G401 (cell line): ENCODE results near the gene NRG2. TPM values are rescaled to one million over a fixed set of nuclear protein-coding genes. Genes with fewer than 3 reads are reported as not detected.

Experiments
- DNase-seq: peaks from one replicate; pipeline ENCODE4 v3.0.0-alpha.2; 2015; ENCODE audit warnings: low spot score
- in situ Hi-C: cut with HindIII; loops from 2 replicates; pipeline ENCODE4 v1.10.0; 2016; ENCODE audit warnings: low sequenced_read_pairs, mixed read lengths
- total RNA-seq: library from RNA; depleted of rRNA; stranded (reverse); fragments of >200 nt; shearing (Covaris generic); gene quantifications from 2 replicates; pipeline ENCODE4 v1.2.3, GENCODE V29; 2014

NRG2 gene
- total RNA-seq, 1 experiment from 2014 or later, result 1.5 TPM

- in situ Hi-C loops, result loop anchor here (5.0 kb wide), 1 partner anchor 66 kb away; no protein-coding TSS in a partner anchor
Observed at GRCh38 chr5:139838381-139839197, 204.5 kb downstream of the NRG2 start.

GRCh38 chr5:139837711-139838380 is 205.3 kb downstream of the NRG2 start:
- in situ Hi-C loops, result loop anchor here (5.0 kb wide), 1 partner anchor 66 kb away; no protein-coding TSS in a partner anchor
- DNase-seq, result no peak

More at GRCh38 chr5:139838381-139839197, 204.5 kb downstream of the NRG2 start:
- DNase-seq, result no peak

GRCh38 chr5:139836469-139837208 is 206.5 kb downstream of the NRG2 start:
- in situ Hi-C loops, result loop anchor here (5.0 kb wide), 1 partner anchor 64 kb away; no protein-coding TSS in a partner anchor

GRCh38 chr5:139835656-139836055 is 207.4 kb downstream of the NRG2 start:
- in situ Hi-C loops, result loop anchor here (5.0 kb wide), 1 partner anchor 63 kb away; no protein-coding TSS in a partner anchor
- no peak for DNase-seq

More at GRCh38 chr5:139836469-139837208, 206.5 kb downstream of the NRG2 start:
- no peak for DNase-seq

DNA sequence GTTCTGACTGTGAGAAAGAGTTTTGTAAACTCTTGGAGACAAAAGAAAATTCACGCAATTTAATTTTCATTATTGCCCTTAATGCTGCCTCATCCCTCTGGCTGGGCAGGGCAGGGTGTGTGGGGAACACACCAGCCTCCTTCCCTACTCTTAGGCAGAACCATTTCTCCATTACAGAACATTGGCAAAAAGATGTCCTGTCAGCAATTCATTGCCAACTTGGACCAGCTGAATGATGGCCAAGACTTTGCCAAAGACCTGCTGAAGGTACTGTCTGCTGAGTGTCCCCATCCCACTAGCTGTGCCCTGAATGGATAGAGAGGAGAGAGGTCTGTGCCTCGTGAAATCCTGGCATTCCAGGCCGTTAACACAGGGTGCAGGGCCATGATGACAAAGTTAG is 209.6 kb downstream of the NRG2 start:
- in situ Hi-C loops, result no loop called here
- no peak for DNase-seq

DNA sequence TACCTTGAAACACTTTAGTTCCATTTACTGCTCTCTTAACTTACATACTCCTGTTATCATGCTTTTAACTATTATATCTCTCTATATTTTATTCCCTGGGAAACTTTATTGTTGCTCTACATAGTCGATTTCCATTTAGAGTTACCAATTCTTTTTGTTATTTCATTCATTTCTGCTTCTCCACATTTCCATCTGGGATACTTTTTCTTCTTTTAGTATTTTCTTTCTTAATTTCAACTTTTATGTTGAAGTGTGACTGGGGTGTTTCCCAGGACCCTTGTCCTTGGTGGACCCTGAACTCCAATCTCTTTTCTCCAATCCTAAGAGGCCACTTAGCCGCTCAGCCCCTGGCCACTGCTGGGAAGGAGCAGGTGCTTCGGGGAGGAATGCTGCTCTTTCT is 211.5 kb downstream of the NRG2 start:
- in situ Hi-C loops, result no loop called here
- DNase-seq, result no peak

DNA sequence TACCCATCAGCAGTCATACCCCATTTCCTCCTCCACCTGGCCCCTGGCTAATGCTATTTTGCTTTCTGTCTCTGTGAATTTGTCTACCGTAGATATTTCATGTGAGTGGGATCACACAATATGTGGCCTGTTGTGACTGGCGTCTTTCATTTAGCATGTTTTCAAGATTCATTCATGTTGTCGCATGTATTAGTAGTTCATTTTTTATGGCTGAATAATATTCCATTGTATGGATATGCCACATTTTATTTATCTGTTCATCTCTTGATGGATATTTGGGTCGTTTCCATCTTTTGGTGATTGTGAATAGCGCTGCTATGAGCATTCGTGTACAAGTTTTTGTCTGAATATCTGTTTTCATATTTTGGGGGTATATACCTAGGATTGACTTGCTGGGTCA is 213.6 kb downstream of the NRG2 start:
- in situ Hi-C loops, result no loop called here
- no peak for DNase-seq

DNA sequence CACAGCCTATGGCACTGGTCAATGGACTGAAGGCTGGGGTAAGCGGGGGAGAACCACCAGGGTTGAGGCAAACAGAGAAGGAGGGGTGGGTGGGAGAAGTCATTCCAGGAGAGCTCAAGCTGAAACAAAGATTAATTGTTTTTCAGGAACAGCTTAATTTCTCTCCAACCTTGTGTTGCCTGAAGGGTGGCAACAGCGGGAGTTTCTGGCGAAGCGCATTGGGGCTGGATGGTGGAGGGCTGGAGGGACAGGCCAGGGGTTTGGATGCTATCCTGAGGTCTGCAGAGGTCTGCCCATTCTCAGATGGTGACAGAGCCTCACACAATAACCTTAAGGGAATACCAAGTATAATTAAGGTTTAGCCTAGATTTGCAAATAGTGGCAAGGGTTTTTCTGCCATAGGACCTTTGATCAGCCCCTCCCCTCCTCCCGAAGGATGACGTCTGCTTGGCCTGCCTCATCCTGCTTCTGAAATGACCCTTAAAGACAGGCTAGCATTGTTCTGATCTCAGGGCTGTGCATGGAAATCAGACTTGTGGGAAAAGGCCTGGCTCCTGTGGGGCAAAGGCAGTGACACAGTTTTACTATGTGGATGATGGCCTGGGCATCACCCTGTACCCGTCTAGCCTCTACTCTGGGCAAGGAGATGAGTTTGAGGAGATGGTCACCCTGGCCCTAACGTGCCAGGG is 214.7 kb downstream of the NRG2 start:
- DNase-seq, result no peak
- in situ Hi-C loops, result no loop called here

DNA sequence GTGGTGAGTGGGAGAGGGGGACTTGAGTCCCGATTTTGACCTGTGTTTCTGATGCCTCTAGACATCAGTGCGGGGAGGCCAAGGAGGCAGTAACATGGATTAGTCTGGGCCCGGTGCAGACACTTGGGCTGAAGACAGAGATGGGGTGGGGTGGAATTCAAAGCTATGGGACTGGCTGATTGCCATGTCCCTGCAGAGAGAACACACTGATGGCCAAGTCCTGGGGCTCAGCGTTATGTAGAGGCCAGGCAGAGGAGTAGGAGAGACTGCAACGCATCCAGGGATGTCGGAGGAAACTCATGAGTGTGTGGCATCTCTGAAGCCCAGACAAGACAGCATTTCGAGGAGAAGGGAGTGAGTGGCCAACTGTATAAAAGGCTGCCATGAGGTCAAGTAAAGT is 217.4 kb downstream of the NRG2 start:
- in situ Hi-C loops, result no loop called here
- DNase-seq, result peak; percentile 38

DNA sequence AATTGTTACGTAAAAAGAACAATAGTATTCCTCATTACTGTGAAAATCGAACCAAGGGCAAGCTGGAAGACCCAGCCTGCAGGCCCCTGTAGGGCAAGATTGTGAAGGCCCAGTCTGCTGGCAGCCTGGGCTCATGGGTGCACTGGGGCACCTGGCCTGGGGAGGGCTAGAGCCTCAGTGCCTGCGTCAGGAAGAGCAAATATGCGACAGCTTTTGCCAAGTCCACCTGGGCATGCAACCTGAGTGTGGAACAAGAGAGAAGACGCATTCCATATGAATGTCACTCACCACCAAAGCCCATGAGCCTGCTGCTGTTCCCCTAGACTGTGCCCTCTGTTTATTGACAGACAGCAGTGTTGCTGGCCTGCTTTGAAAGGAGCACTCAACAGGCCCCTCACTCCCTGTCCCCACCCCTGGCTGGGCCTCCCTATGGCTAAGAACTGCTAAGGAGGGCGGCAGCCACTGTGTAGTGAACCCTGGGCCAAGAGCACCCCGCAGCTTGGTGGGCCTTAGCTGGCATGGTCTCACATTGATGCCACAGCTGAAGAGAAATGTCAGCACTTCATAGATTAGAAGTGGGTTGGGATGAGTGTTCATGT is 219.2 kb downstream of the NRG2 start:
- in situ Hi-C loops, result no loop called here
- DNase-seq, result no peak

DNA sequence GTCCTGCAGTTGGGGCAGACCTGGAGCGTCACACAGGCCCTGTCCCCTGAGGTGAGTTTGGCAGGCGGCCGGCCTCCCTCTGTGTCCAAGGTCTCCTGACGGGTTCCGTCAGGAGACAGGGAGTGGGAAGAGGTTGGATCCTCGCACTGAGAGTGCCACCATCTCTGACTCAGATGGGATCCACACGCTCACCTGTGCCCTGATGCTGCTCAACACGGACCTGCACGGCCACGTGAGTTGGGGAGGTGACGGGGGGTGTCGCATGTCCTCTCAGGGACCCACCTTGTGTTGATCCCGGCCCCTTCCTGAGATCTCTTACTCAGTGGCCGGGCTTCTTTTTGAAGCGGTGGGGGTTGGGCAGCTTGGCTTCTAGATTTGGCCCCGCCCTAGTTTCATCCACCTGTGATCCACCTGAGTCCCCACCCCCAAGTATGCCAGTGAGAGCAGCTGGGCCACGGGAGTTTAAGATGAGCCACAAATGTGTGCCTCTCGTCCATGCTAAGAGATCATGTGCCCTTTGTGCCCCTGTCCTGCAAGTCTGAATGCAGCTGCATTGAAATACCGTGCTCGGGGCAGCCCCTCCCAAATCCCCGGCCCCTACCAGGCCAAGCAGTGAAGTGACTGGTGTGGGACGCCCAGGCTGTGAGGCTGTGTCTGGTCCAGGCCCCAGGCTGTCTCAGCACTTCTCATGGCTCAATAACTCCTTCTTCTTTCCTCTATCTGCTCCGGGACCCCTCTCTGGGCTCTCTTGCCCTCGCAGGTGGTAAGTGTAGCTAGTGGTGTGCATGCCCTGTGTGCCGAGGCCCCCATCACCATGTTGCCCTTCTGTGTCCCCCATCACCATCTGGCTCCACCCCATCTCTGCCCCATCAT is 220.3 kb downstream of the NRG2 start:
- no peak for DNase-seq
- in situ Hi-C loops, result no loop called here

- in situ Hi-C loops, result no loop called here
- no peak for DNase-seq
Observed at GRCh38 chr5:139821806-139822552, 221.1 kb downstream of the NRG2 start.

GRCh38 chr5:139820606-139821005 is 222.5 kb downstream of the NRG2 start:
- in situ Hi-C loops, result no loop called here

GRCh38 chr5:139820130-139820529 is 223.0 kb downstream of the NRG2 start:
- DNase-seq, result no peak
- in situ Hi-C loops, result no loop called here

More at GRCh38 chr5:139820606-139821005, 222.5 kb downstream of the NRG2 start:
- no peak for DNase-seq

- in situ Hi-C loops, result no loop called here
Observed at GRCh38 chr5:139817970-139818369, 225.1 kb downstream of the NRG2 start.

GRCh38 chr5:139817362-139817761 is 225.7 kb downstream of the NRG2 start:
- DNase-seq, result no peak
- in situ Hi-C loops, result no loop called here

More at GRCh38 chr5:139817970-139818369, 225.1 kb downstream of the NRG2 start:
- no peak for DNase-seq

GRCh38 chr5:139816566-139816965 is 226.5 kb downstream of the NRG2 start:
- in situ Hi-C loops, result no loop called here
- DNase-seq, result no peak
